GM18909 (cell line): Measurements from ENCODE around the gene PPA1.
"Not testable (repeated sequence)": the region's sequence is repeated elsewhere in the genome, so short reads cannot be mapped to it uniquely, and the experiment has no call there.

ENCODE experiments used
- ATAC-seq: cut with Tn5 transposase; IDR thresholded peaks from one replicate; pipeline ENCODE4 v1.9.1; 2021; ENCODE audit warnings: mild to moderate bottlenecking; ENCODE audit not compliant: unreplicated experiment, poor library complexity

Gene PPA1

DNA sequence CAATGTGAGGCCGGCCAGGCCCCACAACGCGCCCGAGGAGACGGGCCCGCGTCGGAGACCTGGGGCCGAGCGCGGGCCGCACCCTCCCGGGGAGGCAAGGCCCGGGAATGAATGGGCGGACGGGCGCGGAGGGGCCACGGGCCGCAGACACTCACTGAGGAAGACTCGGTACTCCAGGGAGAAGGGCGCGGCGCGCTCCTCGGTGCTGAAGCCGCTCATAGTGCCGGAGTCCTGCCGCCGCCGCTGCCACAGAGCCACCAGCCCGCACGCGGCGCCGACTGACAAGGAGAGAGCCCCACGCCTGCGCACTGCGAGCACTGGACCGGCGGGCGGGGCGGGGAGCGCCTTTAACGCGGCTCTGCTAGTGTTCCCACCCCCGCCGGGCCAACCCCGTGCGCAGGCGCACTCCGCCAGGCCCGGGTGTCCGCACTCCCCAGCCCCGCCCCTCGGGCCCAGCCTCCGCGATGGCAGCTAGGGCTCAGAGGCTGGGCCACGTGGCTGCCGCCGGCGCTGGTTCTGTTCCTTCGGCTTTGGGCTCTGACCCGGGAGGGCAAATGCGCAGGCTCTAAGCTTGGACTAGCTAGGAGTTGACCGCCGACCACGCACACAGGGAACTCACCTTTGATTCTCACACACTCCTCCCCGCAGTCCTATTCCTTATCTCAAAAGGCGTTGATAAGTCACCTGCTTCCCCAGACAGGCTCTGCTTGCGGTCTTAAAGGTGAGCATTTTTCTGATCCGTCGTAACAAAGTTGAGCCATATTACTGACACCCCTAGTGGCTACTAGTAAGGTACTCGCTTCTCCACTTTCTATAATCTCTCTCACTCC is at the start of gene PPA1:
Gene PPA1, minus strand, starts transcription at position 321 of the 830 bp plus-strand sequence. Its CDS starts 102 bp downstream, at position 219.
- peak; percentile 90 for ATAC-seq

DNA sequence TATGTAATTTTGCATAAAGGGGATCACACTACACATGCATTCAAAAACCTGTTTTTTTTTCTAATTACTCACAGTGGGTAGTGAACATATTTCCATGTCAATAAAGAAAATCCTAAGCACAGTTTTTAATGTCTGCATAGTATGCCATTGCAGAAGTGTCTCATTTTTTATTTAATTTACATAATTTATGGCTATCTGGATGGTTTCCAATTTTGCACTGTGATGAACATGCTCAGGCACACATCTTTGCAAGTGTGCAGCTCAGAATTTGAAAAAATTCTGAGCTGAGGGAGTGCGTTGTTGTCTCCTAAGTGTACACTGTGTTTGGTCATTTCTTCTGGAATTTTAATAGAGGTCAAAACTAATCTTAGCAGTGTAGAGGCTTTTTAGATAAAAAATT is 48.4 kb upstream of the PPA1 start:
- no peak for ATAC-seq

DNA sequence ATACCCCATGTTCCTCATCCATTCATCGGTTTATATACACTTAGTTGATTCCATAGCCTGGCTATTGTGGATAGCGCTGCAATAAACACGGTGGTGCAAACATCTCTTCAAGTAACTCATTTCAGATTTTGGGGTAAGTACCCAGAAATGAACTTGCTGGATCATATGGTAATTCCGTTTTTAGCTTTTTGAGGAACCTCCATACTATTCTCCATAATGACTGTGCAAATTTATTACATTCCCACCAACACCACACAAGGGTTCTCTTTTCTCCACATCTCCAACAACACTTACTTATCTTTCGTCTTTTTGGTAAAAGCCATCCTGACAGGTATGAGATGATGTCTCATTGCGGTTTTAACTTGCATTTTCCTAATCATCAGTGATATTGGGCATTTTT is 46.9 kb upstream of the PPA1 start:
- ATAC-seq = no peak

DNA sequence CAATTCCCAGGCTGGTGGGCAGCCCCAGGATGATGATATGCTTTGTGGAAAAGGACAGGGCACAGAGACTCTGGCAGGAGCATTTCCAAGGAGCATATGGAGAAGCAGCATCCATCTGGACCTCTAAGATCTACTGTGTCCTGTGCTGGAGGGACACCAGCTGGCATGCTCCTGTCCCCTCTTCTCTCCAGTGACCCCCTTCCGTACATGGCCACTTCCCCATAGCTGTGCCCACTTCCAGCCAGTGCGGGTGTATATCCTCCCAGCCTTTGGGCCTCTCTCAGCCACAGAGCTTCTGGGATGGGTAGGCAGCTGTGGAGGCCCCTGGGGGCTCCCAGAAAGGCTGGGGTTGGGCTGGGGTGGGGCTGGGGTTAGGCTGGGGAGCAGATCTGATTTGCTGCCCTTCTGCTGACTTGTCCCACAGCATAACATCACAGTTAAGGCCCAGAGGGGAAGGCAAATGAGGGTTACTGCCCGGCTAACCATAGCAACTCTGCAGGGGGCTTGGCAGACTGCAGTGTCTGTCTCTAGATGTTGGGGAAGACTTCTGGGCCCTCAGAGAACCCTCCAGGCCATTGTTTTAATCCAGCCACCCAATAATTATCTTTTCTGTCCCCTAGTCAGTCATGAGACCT is 44.3 kb upstream of the PPA1 start:
- ATAC-seq = no peak

DNA sequence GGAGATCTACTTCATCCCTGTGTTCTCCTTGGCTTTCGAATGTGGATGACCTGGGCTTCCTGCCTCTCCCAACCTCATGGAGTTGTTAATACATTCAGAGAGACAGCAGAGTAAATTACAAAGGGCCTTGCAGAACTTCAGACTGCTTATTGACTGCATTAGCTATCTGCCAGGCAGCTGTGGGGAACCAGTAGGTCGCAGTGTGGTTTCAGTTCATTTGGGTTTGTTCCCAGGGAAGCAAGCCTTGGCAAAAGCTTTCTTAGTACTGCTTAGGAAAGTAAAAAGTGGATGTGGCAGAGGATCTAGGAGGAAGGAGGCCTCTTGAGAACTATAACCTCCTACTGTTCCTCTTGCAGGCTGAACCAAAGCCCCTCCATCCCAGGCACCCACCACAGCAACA is 41.4 kb upstream of the PPA1 start:
- ATAC-seq = no peak

DNA sequence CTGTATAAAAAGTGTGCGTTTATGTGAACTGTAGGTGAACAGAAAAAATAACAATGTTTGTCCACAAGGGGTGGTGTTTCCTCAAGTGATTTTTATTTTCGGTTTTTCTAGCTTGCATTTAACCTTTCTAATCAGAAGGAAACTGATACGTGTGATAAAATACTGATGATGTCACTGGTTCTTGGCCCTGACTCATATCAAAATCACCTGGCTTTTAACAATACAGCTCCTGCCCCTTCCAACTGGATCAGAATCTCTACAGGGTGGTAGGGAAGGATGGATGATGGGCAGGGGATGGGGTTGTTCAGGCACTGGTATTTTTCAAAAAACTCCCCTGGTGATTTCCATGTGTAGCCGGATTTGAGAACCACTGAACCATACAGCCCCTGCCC is 39.7 kb upstream of the PPA1 start:
- ATAC-seq = peak; percentile 48

DNA sequence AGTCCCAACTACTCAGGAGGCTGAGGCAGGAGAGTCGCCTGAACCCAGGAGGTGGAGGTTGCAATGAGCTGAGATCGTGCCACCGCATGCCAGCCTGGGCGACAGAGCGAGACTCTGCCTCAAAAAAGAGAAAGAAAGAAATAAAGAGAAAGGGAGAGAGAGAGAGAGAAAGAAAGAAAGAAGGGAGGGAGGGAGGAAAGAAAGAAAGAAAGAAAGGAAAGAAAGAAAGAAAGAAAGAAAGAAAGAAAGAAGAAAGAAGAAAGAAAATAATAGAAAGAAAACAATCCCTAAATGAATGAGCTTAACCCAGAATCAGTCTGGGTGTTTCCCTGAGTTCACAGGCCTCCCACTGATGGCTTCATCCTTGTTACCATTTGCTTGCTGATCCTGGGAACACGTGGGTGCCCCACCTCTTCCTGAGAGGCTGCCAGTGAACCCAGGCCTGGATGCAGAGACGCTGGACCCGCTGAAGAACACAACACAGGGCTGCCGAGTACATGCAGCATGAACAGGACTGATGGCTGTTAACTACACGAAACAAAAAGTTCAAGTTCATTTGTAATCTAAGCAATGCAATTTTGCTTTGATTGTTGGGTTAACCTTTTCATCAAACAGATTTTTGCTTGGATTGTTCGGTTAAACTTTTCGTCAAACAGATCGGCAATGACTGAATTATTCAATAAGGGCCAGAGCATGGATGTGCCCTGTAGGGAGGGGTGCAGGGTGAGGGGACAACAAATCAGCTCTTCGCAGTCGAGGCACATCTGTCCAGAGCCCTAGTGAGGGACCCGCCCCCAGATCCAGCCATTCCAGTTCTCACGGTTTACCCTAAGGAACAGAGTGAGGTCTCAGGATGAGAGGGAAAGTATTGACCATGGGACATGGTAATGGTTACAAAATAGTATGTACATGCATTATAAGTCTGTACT is 39.0 kb upstream of the PPA1 start:
- ATAC-seq = no peak

DNA sequence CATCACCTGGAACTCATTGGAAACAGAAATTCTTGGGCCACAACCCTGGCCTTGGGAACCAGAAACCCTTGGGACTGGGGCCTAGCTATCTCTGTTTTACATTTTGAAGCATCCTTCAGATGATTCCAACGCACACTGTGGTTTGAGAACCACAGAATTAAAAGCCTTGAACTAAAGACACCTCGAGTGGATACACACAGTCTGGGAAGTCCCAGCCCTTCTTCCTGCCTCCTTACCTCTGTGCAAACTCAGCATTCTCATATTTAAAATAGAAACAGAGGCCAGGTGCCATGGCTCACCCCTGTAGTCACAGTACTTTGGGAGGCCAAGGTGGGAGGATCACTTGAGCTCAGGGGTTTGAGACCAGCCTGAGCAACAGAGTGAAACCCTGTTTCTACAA is 37.7 kb upstream of the PPA1 start:
- no peak for ATAC-seq

DNA sequence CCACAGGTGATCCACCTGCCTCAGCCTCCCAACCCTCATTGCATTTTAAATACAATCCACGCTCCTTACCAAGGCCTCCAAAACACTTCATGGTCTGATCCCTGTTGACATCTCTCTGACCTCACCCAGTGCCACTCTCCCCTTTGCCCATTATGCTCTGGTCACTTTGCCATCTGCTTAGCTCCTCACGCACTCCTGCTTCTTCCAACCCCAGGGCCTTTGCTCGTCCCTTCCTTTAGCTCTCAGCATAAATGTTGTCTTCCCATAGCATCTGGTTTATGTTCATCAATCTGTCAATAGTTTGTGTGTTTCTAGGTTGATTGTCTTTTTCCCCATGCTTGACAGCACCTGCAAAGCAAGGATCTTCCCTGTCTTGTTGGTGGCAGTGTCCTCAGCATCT is 36.5 kb upstream of the PPA1 start:
- ATAC-seq = no peak

DNA sequence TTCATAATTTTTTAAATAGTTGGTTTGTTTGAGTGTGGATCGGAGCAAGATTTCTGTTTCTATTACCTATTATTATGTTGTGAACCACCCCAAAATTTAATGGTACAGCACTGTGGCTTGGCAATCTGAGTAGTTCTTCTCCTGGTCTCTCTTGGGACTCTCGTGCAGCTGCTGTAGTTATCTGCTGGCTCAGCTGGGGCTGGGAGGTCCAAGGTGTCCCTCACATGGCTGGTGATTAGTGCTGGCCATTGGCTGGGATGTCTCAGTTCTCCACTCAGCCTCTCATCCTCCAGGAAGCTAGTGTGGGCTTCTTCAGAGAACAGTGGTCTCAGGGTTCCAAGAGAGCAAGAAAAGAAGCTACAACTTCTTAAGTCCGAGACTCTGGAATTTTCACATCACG is 35.1 kb upstream of the PPA1 start:
- no peak for ATAC-seq

DNA sequence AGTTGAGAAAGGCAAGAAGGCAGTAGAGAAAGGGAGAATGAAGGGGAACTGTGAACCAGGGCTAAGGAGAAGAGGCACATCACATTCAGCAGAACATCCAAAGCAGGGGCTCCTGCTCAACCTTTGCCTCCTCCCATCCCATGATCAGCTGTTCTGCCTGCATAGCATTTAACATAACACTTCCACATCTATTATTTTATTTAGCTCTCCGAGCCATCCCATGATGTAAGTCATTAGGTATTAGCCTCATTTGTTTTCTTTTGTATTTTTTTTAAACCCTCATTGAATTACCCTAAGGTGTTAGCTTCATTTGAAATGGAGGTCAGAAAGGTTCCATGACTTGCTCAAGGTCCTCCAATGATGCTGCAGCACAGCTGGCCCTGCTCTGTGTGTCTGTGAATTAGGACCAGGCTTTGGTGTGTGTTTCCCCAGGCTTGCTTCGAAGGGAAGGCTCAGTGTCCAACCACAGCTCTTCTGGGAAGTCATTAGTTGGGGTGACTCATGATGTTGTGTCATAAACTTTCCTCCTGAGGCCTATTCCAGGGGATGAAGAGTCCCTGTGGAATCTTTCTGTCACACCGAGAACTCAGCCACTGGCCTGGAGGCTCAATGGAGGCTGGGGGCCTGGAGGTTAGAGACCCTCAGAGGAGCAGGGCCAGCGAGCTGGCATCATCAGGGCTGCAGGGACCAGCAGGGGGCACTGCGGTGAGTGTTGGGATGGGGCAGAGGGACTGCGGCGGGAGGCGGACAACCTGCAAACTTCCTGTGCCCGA is 34.1 kb upstream of the PPA1 start:
- ATAC-seq = no peak

DNA sequence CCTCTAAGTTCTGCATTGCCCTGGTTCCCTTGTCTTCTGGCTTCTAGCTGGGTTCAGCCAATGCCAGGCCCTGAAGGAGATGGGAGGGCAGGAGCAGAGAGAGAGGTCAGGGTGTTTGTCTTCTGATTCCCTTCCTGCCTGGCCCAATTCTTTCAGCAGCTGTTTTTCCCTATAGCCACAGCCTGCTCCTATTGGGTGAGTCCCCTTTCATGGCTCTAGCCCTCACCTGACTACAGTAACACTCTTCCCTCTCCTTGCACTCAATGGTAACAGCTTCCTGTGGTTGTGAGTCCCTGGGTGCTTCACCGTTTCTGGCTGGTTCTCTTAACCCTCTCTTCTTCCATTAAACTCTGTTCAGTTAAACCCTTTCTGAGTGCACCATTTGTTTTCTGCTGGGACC is 33.5 kb upstream of the PPA1 start:
- ATAC-seq = no peak

DNA sequence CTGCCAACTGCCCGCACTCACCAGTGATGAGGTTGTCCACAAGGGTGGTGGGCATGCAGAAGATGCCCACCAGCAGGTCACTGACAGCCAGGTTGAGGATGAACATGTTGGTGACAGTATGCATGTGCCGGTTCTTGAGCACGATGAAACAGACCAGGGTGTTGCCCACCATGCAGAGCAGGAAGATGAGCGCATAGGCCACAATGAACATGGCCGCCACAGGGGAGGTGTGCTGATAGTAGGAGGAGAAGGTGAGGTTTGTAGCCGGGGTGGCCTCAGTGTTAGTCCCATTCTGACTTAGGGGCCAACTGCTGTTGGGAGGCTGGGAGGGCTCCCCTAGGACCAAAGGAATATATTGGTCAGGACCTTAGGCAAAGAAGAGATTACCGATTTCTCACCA is 32.8 kb upstream of the PPA1 start:
- ATAC-seq = no peak

DNA sequence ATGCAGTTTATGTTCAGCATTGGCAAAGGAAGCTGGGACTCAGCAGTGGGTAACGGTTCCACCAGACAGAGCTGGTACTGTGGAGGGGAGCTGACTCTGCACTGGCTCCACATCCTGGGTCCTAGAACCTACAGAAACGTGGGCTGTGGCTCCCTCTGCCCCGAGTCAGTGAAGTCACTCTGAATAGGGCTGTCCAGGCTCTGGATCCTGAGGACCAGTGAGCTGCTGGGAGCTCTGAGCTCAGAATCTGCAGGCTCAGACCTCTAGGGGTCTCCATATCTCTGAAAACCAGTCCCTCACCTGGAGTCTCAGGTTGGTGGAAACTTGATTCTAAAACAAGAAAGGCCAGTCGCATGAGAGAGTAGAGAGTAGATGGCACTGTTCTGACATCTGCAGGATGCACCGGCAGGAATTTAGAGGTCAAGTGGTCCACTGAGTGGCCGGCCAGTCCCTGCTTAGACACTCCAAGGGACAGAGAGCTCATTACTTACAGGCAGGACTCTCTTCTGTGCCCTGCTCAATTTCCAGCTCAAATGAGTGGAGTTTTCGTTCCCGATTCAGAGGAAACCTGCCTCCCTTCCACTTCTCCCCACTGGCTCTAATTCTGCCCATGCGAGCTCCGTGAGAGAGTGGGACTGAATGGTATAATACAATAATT is 31.9 kb upstream of the PPA1 start:
- ATAC-seq = no peak

DNA sequence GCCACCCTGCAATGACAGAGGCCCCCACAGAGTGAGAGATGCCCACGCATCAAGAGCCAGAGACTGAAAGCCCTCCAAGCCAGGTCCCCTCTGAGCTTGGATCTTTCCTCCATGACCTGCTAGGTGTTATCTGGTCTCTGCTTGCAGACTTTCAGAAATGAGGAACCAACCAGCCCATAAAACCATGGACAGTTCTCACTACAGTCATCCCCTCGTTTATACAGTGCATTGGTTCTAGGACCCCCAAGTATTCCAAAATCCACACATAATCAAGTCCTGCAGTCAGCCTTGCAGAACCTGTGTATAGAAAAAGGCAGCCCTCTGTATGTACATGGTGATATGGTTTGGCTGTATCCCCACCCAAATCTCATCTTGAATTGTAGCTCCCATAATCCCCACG is 27.5 kb upstream of the PPA1 start:
- ATAC-seq = no peak

DNA sequence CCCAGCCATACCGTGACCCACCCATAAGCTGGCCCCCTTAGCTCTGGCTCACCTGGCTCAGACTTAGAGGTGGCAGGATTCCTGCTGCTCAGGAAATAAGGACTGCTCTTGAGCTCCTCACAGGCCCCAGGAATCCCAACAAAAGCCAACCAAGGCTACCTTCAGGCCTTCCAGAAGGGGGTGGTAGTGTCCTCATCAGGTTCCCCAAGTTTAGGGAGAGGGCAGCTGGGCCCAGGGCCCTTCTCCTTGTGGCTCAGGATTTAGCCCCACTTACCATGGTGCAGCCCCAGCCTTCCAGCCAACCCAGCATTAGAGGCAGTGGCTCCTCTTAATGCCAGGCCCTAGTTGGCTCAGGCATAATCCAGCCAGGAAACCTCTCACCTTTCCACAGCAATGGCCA is 27.0 kb upstream of the PPA1 start:
- ATAC-seq = no peak

DNA sequence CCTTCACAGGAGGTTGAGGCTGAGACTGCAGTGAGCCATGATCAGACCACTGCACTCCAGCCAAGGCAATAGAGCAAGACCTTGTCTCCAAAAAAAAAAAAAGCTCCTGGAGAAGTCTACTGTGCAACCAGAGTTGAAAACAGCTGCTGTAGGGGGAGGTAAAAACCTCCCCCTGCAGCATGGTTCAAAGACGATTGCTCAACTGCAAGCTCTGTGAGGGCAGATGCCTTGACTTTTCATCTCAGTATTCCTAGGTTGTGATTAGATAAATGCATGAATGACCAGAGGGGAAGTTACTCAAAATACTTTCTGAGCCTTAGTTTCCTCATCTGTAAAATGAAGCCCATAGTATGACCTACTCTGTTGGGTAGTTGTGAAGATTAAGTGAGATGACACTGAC is 25.0 kb upstream of the PPA1 start:
- ATAC-seq = no peak

DNA sequence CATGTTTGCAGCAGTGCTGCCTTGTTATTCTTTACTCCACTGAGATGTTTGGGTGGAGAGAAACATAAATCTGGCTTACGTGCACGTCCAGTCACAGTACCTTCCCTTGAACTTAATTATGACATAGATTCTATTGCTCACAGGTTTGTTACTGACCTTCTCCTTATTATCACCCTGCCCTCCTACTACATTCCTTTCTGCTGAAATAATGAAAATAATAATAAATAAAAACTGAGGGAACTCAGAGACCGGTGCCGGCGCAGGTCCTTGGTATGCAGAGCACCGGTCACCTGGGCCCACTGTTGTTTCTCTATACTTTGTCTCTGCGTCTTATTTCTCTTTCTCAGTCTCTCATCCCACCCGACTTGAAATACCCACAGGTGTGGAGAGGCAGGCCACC is 24.6 kb upstream of the PPA1 start:
- not testable (repeated sequence) for ATAC-seq

DNA sequence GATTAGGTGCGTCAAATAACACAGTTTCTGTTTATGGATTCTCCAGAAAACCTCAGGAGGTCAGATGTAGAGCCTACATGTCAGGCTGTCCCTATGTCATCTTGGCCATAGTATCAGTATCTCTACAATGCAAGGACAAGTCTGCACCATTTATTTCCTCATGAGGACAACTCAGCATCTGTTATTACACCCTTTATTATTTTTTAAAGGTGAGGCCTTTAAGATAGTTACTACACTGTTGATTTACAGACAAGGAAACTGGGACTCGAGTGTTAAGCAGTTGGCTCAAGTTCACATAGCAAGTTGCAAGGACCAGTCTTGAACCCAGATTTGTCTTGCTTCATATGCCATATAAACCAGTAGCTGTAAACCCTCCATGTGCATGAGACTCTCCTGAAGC is 23.2 kb upstream of the PPA1 start:
- ATAC-seq = no peak
